Mesendoderm (in vitro differentiated cells): ENCODE results near the gene ZXDC.
A peak's percentile ranks its signal among the peaks of the same experiment; 100 is the strongest.

Experiments used
- DNase-seq: peaks from one replicate; pipeline ENCODE4 v3.0.0; 2013
- H2AK5ac ChIP-seq: 2 replicates; pipeline ENCODE4 v1.6.1; 2013; ENCODE audit warnings: low read length, inconsistent platforms
- H2BK120ac ChIP-seq: 2 replicates; pipeline ENCODE4 v1.6.1; 2013; ENCODE audit warnings: low read depth, mild to moderate bottlenecking, low read length, moderate library complexity, mixed read lengths
- H2BK15ac ChIP-seq: replicated peaks from 2 replicates; pipeline ENCODE4 v1.6.1; 2013; ENCODE audit warnings: low read depth, mild to moderate bottlenecking, moderate library complexity
- H2BK5ac ChIP-seq: 2 replicates; pipeline ENCODE4 v1.6.1; 2013; ENCODE audit warnings: low read length, inconsistent platforms
- H3K18ac ChIP-seq: 2 replicates; pipeline ENCODE4 v1.6.1; 2013; ENCODE audit warnings: mild to moderate bottlenecking, low read length, mixed read lengths
- H3K23ac ChIP-seq: one replicate; pipeline ENCODE4 v1.6.1; 2013; ENCODE audit warnings: low read length
- H3K27ac ChIP-seq: 2 replicates; pipeline ENCODE4 v1.5.1; 2013; ENCODE audit warnings: low read depth, mild to moderate bottlenecking, inconsistent platforms, low read length, moderate library complexity
- H3K27me3 ChIP-seq: 2 replicates; pipeline ENCODE4 v1.6.1; 2013; ENCODE audit warnings: low read length, control low read depth, mild to moderate bottlenecking, inconsistent platforms; ENCODE audit not compliant: insufficient read depth, poor library complexity
- H3K36me3 ChIP-seq: 2 replicates; pipeline ENCODE4 v1.6.1; 2013; ENCODE audit warnings: low read length, inconsistent platforms; ENCODE audit not compliant: control insufficient read depth, insufficient read depth
- H3K4ac ChIP-seq: one replicate; pipeline ENCODE4 v1.6.1; 2013; ENCODE audit warnings: low read depth, mild to moderate bottlenecking, low read length, moderate library complexity
- H3K4me1 ChIP-seq: 2 replicates; pipeline ENCODE4 v1.6.1; 2013; ENCODE audit warnings: low read depth, low read length, inconsistent platforms; ENCODE audit not compliant: control insufficient read depth
- H3K4me2 ChIP-seq: 2 replicates; pipeline ENCODE4 v1.6.1; 2013; ENCODE audit warnings: low read length
- H3K4me3 ChIP-seq: 2 replicates; pipeline ENCODE4 v1.5.1; 2013; ENCODE audit warnings: mild to moderate bottlenecking, low read length
- H3K56ac ChIP-seq: one replicate; pipeline ENCODE4 v1.6.1; 2013; ENCODE audit warnings: low read length
- H3K79me1 ChIP-seq: 2 replicates; pipeline ENCODE4 v1.6.1; 2013; ENCODE audit warnings: low read length, inconsistent platforms
- H3K79me2 ChIP-seq: 2 replicates; pipeline ENCODE4 v1.6.1; 2013; ENCODE audit warnings: mild to moderate bottlenecking, low read length; ENCODE audit not compliant: control insufficient read depth, insufficient read depth
- H3K9ac ChIP-seq: 2 replicates; pipeline ENCODE4 v1.6.1; 2013; ENCODE audit warnings: low read length, inconsistent platforms
- H4K5ac ChIP-seq: one replicate; pipeline ENCODE4 v1.6.1; 2013; ENCODE audit warnings: low read length
- H4K8ac ChIP-seq: one replicate; pipeline ENCODE4 v1.6.1; 2013; ENCODE audit warnings: low read depth, mild to moderate bottlenecking, control low read depth, low read length, moderate library complexity
- WGBS: extraction: QIAGEN DNeasy Blood & Tissue Kit; methylation state at CpG from one replicate; pipeline ENCODE4 v1.1.7; 2013; ENCODE audit warnings: low lambda C conversion rate, missing lambda C conversion rate; ENCODE audit not compliant: insufficient coverage; ENCODE audit errors: extremely low coverage; 5-methylcytosine and 5-hydroxymethylcytosine counted together

The ZXDC gene

DNA sequence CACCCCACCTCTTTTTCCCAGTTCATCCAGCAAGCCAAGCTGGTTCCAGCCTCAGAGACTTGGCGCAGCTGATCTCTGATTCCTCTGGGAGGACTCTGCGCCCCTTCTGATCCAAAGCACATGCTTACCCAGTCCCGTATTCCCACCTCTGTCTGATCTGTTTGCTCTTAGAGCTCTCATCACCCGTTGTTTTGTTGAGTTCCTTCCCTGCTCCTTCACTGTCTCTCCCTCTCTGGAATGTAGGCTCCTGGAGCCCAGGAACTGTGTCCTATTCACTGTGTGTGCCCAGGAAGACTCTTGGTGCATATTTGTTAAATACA lies 1.3 kb upstream of the ZXDC start:
- Histone ChIP-seq H3K4me2 (no peak overlapping the region), H3K23ac (no peak overlapping the region), H2BK5ac (no peak overlapping the region), H3K27ac (no peak overlapping the region), H3K36me3 (no peaks in the 10 kb centered on the region), H3K4ac (no peak overlapping the region), H3K18ac (no peak overlapping the region), H3K56ac (peak overlapping the region; percentile 66), H3K27me3 (no peaks in the 10 kb centered on the region), H2BK15ac (no peak overlapping the region), H3K9ac (peak overlapping the region; percentile 22), H3K79me2 (peaks cover 18% of the 10 kb centered on the region), H3K79me1 (peaks cover 16% of the 10 kb centered on the region), H4K8ac (no peak overlapping the region), H2BK120ac (no peak overlapping the region), H2AK5ac (no peak overlapping the region), H4K5ac (no peak overlapping the region), H3K4me3 (no peak overlapping the region), H3K4me1 (peaks cover 11% of the 10 kb centered on the region)
- DNase-seq = peak; percentile 36
- no CpG with 5 or more reads among the region's 4 CpGs for WGBS

DNA sequence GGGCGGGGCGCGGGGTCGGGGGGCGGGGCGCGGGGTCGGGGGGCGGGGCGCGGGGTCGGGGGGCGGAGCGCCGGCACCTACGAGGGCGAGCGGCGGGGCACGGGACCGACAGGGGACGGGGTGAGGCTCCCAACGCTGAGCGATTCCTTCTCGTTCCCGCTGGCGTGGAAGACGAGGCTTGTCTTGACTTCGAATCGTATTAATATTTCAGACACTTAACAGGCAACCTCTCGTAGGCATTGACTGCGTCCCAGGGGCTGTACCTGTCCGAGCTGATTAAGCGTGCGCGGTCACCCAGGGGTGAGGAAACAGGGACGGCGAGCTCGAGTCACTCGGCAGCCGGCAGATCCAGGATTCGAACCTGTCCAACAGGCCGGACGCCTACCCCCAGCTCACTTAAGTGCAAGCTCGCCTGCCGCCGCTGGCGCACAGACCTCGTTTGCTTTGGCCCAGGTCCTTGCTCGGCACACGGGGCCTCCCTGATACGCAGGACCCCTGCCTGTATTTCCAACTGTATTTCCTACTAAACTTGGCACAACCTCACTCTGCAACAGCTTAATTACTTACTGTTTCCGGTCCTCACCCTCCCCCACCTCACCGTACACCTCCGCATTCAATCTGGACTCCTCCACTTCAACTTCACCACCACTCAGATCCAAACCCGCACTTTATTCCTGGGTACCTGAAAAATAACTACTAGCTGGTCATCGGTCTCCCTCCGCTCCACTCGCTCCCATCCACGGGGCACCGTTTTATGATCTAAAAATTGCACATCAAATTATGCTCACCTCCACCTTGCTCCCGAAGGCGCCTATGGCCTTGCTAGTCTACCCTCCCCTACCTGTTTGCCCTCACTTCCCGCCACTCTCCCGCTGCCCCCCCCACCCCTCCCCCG lies 722 bp upstream of the ZXDC start:
- peaks cover 11% of the 10 kb centered on the region for H3K4me1 ChIP-seq
- no peak overlapping the region for H4K5ac ChIP-seq
- peak overlapping the region; percentile 15 for H3K4me3 ChIP-seq
- H3K79me2 ChIP-seq = peaks cover 18% of the 10 kb centered on the region
- no peak overlapping the region for H2BK15ac ChIP-seq
- peaks cover 17% of the 10 kb centered on the region for H3K79me1 ChIP-seq
- H3K4ac ChIP-seq = peak overlapping the region; percentile 49
- no CpG with 5 or more reads among the region's 66 CpGs for WGBS
- peak; percentile 64 for DNase-seq
- peak overlapping the region; percentile 5 for H3K4me2 ChIP-seq
- H3K9ac ChIP-seq = peak overlapping the region; percentile 51
- peak overlapping the region; percentile 12 for H3K18ac ChIP-seq
- no peak overlapping the region for H2AK5ac ChIP-seq
- no peak overlapping the region for H4K8ac ChIP-seq
- H3K56ac ChIP-seq = peak overlapping the region; percentile 74
- no peak overlapping the region for H2BK120ac ChIP-seq
- H3K27me3 ChIP-seq = no peaks in the 10 kb centered on the region
- peak overlapping the region; percentile 32 for H3K23ac ChIP-seq
- H3K36me3 ChIP-seq = no peaks in the 10 kb centered on the region
- no peak overlapping the region for H2BK5ac ChIP-seq
- H3K27ac ChIP-seq = no peak overlapping the region

DNA sequence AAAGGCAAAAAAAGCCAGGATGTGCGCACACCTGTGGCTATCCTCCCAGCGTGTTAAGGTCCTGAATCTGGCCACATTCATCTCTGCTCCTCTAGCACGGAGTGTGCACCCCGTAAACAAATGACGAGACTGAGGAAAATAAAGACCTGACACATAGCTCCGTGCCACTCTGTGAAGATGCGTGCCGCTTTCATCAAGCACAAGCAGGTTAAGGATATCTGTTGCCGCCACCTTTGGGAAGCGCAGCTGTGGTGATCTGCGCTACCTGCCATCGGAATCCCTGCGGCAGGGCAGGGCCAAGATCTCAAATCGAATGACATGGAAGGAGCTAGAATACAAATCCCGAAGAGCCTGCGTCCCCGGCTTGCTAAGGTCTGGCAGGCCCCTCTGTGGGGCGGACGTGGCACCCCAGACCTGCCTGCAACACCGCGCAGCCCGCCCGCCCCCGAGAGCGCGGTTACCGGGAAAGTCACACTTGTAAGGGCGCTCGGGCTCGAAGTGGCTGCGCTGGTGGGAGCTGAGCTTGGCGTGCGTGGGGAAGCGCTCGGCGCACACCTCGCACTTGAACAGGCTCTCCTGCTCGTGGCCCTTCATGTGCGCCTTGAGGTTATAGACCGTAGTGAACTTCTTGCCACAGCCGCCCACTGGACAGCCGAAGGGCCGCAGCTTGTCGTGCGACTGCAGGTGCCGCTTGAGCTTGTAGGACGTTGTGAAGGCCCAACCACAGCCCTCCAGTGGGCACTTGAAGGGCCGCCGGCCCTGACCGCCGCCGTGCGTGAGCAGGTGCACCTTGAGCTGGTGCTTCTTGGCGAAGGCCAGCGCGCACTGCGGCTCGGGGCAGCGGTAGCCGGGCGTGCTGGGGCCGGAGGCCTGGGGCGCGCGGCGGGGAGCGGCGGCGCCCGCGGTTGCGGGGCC lies 936 bp downstream of the ZXDC start:
- Histone ChIP-seq H3K27ac (peak overlapping the region; percentile 89), H2AK5ac (no peak overlapping the region), H3K79me2 (peaks cover 20% of the 10 kb centered on the region), H3K23ac (no peak overlapping the region), H3K56ac (peak overlapping the region; percentile 85), H3K27me3 (no peaks in the 10 kb centered on the region), H2BK5ac (no peak overlapping the region), H3K4me1 (peaks cover 11% of the 10 kb centered on the region), H4K8ac (no peak overlapping the region), H3K9ac (peak overlapping the region; percentile 81), H3K4ac (peak overlapping the region; percentile 97), H2BK120ac (no peak overlapping the region), H3K18ac (peak overlapping the region; percentile 96), H3K4me2 (peak overlapping the region; percentile 76), H3K36me3 (peaks cover 7% of the 10 kb centered on the region), H4K5ac (no peak overlapping the region), H2BK15ac (no peak overlapping the region), H3K4me3 (peak overlapping the region; percentile 42), H3K79me1 (peaks cover 24% of the 10 kb centered on the region)
- DNase-seq = peak; percentile 66
- no CpG with 5 or more reads among the region's 72 CpGs for WGBS

DNA sequence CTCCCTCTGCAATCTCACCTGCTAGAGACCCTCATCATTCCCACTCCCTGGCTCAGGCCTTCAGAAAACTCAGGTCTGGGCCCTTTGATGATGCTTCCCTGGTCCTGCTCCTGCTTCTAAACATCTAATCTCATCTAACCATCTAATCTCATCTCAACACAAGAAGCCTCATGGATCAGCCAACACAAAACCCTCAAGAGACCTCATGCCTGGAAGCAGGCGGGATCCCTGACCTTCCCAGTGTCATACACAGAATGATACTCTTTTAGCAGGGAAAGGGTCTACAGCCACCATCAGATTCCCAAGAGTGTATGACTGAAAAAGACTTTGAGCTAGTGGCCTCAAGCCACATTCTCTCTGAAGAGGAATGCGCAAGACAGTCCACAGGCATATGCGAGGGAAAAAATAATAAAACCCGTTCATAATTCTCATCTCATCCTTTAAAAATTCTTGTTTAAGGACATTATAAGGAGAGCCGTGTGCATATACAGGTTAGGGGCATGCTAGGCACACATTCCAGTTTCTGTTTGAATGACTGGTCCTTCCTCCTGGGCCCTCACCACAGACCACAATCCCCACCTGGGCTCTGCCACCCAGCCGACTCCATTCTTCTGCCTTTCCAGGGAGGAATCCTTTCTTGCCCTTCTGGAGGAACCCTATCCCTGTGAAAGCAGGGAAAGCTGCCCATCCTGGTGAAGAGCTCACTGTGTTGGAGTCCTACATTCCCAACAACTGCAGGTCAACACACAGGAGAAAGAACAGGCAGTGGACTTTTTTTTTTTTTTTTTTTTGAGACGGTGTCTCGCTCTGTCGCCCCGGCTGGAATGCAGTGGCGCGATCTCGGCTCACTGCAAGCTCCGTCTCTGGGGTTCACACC lies 2.2 kb downstream of the ZXDC start:
- H3K27ac ChIP-seq = no peak overlapping the region
- H2BK5ac ChIP-seq = no peak overlapping the region
- no peak overlapping the region for H3K4me3 ChIP-seq
- peak overlapping the region; percentile 26 for H3K56ac ChIP-seq
- no peak overlapping the region for H4K5ac ChIP-seq
- peak overlapping the region; percentile 4 for H3K9ac ChIP-seq
- no peak overlapping the region for H4K8ac ChIP-seq
- peaks cover 20% of the 10 kb centered on the region for H3K79me2 ChIP-seq
- DNase-seq = no peak
- no peak overlapping the region for H2AK5ac ChIP-seq
- H2BK15ac ChIP-seq = no peak overlapping the region
- H3K18ac ChIP-seq = no peak overlapping the region
- H3K27me3 ChIP-seq = no peaks in the 10 kb centered on the region
- peaks cover 25% of the 10 kb centered on the region for H3K79me1 ChIP-seq
- no peak overlapping the region for H2BK120ac ChIP-seq
- WGBS = no CpG with 5 or more reads among the region's 14 CpGs
- H3K36me3 ChIP-seq = peaks cover 14% of the 10 kb centered on the region
- peaks cover 11% of the 10 kb centered on the region for H3K4me1 ChIP-seq
- no peak overlapping the region for H3K23ac ChIP-seq
- H3K4me2 ChIP-seq = no peak overlapping the region
- no peak overlapping the region for H3K4ac ChIP-seq

DNA sequence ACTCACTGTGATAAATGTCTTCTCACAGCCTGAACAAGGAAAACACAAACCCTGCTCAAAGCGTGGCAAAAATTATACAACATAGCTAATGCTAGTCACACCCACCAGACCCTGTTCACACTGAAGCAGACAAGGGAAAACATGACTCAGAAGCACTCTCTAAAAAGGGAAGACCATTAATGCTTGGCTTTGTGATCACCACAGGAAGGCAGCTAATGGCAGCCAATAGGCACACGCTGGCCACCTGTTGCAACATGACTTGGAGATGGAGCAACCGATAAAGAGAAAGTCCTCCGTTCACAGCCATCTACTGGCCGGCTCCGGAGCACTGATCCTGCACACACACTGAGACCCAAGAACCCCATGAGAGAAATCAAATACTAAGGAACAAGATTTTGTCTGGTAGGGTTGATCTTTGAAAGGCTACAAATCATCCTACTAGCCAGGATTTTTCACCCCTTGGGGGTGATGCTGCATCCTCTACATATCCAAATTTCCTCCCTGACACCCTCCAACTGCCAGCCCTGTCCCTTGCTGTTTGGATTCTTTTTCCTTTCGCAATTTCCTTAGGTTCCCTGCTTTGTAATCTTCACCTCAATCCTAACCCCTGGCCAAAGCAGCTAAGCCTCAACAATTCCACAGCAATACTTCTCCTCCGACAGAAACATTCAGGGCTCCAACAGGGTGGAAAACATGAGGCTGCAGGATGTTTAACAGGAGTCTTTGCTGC lies 3.2 kb downstream of the ZXDC start:
- peaks cover 11% of the 10 kb centered on the region for H3K4me1 ChIP-seq
- H3K27me3 ChIP-seq = no peaks in the 10 kb centered on the region
- peak overlapping the region; percentile 7 for H3K4me2 ChIP-seq
- no peak overlapping the region for H3K4me3 ChIP-seq
- peaks cover 15% of the 10 kb centered on the region for H3K36me3 ChIP-seq
- no peak overlapping the region for H2BK15ac ChIP-seq
- H2BK5ac ChIP-seq = no peak overlapping the region
- H4K8ac ChIP-seq = no peak overlapping the region
- H3K56ac ChIP-seq = no peak overlapping the region
- peaks cover 27% of the 10 kb centered on the region for H3K79me1 ChIP-seq
- no peak overlapping the region for H4K5ac ChIP-seq
- no peak overlapping the region for H3K9ac ChIP-seq
- DNase-seq = peak; percentile 82
- H3K27ac ChIP-seq = no peak overlapping the region
- no peak overlapping the region for H2AK5ac ChIP-seq
- H3K18ac ChIP-seq = no peak overlapping the region
- no peak overlapping the region for H2BK120ac ChIP-seq
- no peak overlapping the region for H3K4ac ChIP-seq
- no CpG with 5 or more reads among the region's 8 CpGs for WGBS
- H3K79me2 ChIP-seq = peaks cover 20% of the 10 kb centered on the region
- no peak overlapping the region for H3K23ac ChIP-seq
